Duodenal mucosa (tissue), 2 donors: ENCODE results near the gene PRKG1.

Experiments used
- H3K27ac ChIP-seq: one replicate; pipeline ENCODE4 v1.7.0; 2013; ENCODE audit warnings: low read depth, low read length
- H3K27me3 ChIP-seq, 2 donors: one replicate each; pipeline ENCODE4 v1.7.0; 2013; ENCODE audit warnings: low read length in 2 of 2, control low read depth in 1 of 2; ENCODE audit not compliant: insufficient read depth in 2 of 2, control insufficient read depth in 1 of 2
- H3K36me3 ChIP-seq, 2 donors: one replicate each; pipeline ENCODE4 v1.7.0; 2013; ENCODE audit warnings: low read length in 2 of 2, control low read depth in 1 of 2; ENCODE audit not compliant: insufficient read depth in 2 of 2, control insufficient read depth in 1 of 2
- H3K4me1 ChIP-seq, 2 donors: one replicate each; pipeline ENCODE4 v1.7.0; 2013; ENCODE audit warnings: low read length in 2 of 2, control low read depth in 1 of 2; ENCODE audit not compliant: insufficient read depth in 2 of 2, control insufficient read depth in 1 of 2
- H3K4me3 ChIP-seq, 2 donors: one replicate each; pipeline ENCODE4 v1.7.0; 2013; ENCODE audit warnings: low read length in 2 of 2, low read depth in 1 of 2
- H3K9ac ChIP-seq, 2 donors: one replicate each; pipeline ENCODE4 v1.7.0; 2013; ENCODE audit warnings: low read length in 2 of 2, low read depth in 1 of 2
- H3K9me3 ChIP-seq, 2 donors: one replicate each; pipeline ENCODE4 v1.7.0; 2013; ENCODE audit warnings: low read length in 2 of 2, control low read depth in 1 of 2; ENCODE audit not compliant: control insufficient read depth in 1 of 2

The PRKG1 gene

GRCh38 chr10:51528527-51528926 is 454.2 kb downstream of the PRKG1 start:
- no peak overlapping the region for H3K27ac ChIP-seq
- H3K9ac ChIP-seq = no peak overlapping the region
- H3K4me1 ChIP-seq = no peaks in the 10 kb centered on the region
- H3K27me3 ChIP-seq = no peaks in the 10 kb centered on the region
- H3K4me3 ChIP-seq = no peak overlapping the region
- no peaks in the 10 kb centered on the region for H3K9me3 ChIP-seq
- no peaks in the 10 kb centered on the region for H3K36me3 ChIP-seq

GRCh38 chr10:51530541-51530940 is 456.3 kb downstream of the PRKG1 start:
- no peak overlapping the region for H3K9ac ChIP-seq
- H3K27ac ChIP-seq = no peak overlapping the region
- no peaks in the 10 kb centered on the region for H3K36me3 ChIP-seq
- H3K4me1 ChIP-seq = no peaks in the 10 kb centered on the region
- H3K9me3 ChIP-seq = no peaks in the 10 kb centered on the region
- no peak overlapping the region for H3K4me3 ChIP-seq
- H3K27me3 ChIP-seq = no peaks in the 10 kb centered on the region

- H3K9ac ChIP-seq = no peak overlapping the region
- no peak overlapping the region for H3K4me3 ChIP-seq
- no peaks in the 10 kb centered on the region for H3K36me3 ChIP-seq
- H3K27ac ChIP-seq = no peak overlapping the region
- H3K9me3 ChIP-seq = no peaks in the 10 kb centered on the region
- H3K4me1 ChIP-seq = no peaks in the 10 kb centered on the region
- H3K27me3 ChIP-seq = no peaks in the 10 kb centered on the region
Measured at GRCh38 chr10:51532044-51532443, 457.8 kb downstream of the PRKG1 start.

GRCh38 chr10:51542853-51543252 is 468.6 kb downstream of the PRKG1 start:
- Histone ChIP-seq H3K9me3 (no peaks in the 10 kb centered on the region), H3K27me3 (no peaks in the 10 kb centered on the region), H3K4me1 (no peaks in the 10 kb centered on the region), H3K27ac (no peak overlapping the region), H3K9ac (no peak overlapping the region), H3K36me3 (no peaks in the 10 kb centered on the region), H3K4me3 (no peak overlapping the region)

- H3K27me3 ChIP-seq = no peaks in the 10 kb centered on the region
- no peaks in the 10 kb centered on the region for H3K36me3 ChIP-seq
- H3K27ac ChIP-seq = no peak overlapping the region
- no peak overlapping the region for H3K9ac ChIP-seq
- no peaks in the 10 kb centered on the region for H3K4me1 ChIP-seq
- H3K4me3 ChIP-seq = no peak overlapping the region
- H3K9me3 ChIP-seq = no peaks in the 10 kb centered on the region
Measured at GRCh38 chr10:51544933-51545332, 470.6 kb downstream of the PRKG1 start.

- Histone ChIP-seq H3K4me3 (no peak overlapping the region), H3K4me1 (no peaks in the 10 kb centered on the region), H3K9me3 (no peaks in the 10 kb centered on the region), H3K9ac (no peak overlapping the region), H3K36me3 (no peaks in the 10 kb centered on the region), H3K27me3 (no peaks in the 10 kb centered on the region), H3K27ac (no peak overlapping the region)
Measured at GRCh38 chr10:51547941-51548340, 473.7 kb downstream of the PRKG1 start.

GRCh38 chr10:51552879-51553278 is 478.6 kb downstream of the PRKG1 start:
- no peaks in the 10 kb centered on the region for H3K36me3 ChIP-seq
- no peaks in the 10 kb centered on the region for H3K27me3 ChIP-seq
- H3K4me1 ChIP-seq = no peaks in the 10 kb centered on the region
- H3K9me3 ChIP-seq = no peaks in the 10 kb centered on the region
- no peak overlapping the region for H3K9ac ChIP-seq
- H3K27ac ChIP-seq = no peak overlapping the region
- H3K4me3 ChIP-seq = no peak overlapping the region

- Histone ChIP-seq H3K9ac (no peak overlapping the region), H3K9me3 (no peaks in the 10 kb centered on the region), H3K4me1 (no peaks in the 10 kb centered on the region), H3K27ac (no peak overlapping the region), H3K27me3 (no peaks in the 10 kb centered on the region), H3K36me3 (no peaks in the 10 kb centered on the region), H3K4me3 (no peak overlapping the region)
Measured at GRCh38 chr10:51564896-51565510, 490.7 kb downstream of the PRKG1 start.

GRCh38 chr10:51567271-51567670 is 493.0 kb downstream of the PRKG1 start:
- Histone ChIP-seq H3K27ac (no peak overlapping the region), H3K9me3 (no peaks in the 10 kb centered on the region), H3K27me3 (no peaks in the 10 kb centered on the region)

GRCh38 chr10:51569467-51569866 is 495.2 kb downstream of the PRKG1 start:
- Histone ChIP-seq H3K9ac (no peak overlapping the region), H3K27me3 (no peaks in the 10 kb centered on the region), H3K36me3 (no peaks in the 10 kb centered on the region), H3K27ac (no peak overlapping the region), H3K4me3 (no peak overlapping the region), H3K4me1 (no peaks in the 10 kb centered on the region), H3K9me3 (no peaks in the 10 kb centered on the region)

More at GRCh38 chr10:51567271-51567670, 493.0 kb downstream of the PRKG1 start:
- no peak overlapping the region for H3K9ac ChIP-seq
- no peaks in the 10 kb centered on the region for H3K36me3 ChIP-seq
- H3K4me3 ChIP-seq = no peak overlapping the region
- no peaks in the 10 kb centered on the region for H3K4me1 ChIP-seq
